HG03432 (cell line): Measurements from ENCODE around the gene LHX1.

ENCODE experiments used
- ATAC-seq: cut with Tn5 transposase; IDR thresholded peaks from one replicate; pipeline ENCODE4 v1.9.1; 2021; ENCODE audit warnings: mild to moderate bottlenecking, moderate library complexity; ENCODE audit not compliant: unreplicated experiment

LHX1 gene

DNA sequence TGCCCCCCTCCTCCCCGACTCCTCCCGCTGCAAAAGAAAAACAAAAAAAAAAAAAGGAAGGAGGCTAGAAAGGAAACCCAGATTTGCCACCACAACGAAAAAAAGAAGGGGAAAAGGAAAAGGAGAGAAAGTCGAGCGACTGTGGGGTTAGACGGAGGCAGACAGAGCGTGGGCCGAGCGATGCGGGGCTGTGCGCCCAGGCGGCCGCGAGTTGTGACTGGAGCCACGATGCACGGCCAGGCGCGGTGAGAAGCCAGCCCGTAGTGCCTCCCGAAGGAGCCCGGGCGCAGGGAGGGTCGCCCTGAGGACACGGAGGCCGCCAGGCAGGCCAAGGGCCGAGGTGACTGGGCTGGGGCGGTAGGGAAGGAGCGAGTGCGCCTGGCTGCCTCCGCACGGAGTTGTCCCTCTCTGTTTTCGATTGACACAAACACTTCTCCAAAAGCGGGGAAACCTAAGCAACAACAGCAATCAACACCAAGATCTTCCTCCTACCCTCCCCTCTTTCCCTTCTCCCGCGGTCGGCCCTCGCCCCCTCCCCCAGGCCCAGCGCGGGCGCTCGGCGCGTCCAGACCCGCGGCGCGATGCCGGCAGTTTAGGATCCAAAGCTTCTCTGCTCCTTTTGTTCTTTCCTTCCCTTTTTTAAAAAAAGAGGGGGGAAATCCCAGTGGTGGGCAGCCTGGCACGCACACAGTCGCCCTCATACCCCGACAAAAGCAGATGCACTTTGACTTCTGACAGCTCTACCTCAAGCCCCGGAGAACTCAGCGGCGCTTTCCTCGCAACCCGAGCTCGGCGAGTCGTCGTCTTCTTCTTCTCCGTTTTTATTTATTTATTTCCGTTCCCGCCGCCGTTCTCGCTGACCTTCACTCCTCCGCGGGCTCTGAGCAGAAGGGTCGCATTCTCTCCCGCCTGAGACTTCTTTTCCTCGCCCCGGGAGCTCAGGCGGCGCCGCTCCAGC lies at the start of gene LHX1:
Gene LHX1, plus strand, starts transcription at position 475 of the 958 bp plus-strand sequence. CDS start 723 bp downstream, outside the sequence.
- no peak for ATAC-seq

DNA sequence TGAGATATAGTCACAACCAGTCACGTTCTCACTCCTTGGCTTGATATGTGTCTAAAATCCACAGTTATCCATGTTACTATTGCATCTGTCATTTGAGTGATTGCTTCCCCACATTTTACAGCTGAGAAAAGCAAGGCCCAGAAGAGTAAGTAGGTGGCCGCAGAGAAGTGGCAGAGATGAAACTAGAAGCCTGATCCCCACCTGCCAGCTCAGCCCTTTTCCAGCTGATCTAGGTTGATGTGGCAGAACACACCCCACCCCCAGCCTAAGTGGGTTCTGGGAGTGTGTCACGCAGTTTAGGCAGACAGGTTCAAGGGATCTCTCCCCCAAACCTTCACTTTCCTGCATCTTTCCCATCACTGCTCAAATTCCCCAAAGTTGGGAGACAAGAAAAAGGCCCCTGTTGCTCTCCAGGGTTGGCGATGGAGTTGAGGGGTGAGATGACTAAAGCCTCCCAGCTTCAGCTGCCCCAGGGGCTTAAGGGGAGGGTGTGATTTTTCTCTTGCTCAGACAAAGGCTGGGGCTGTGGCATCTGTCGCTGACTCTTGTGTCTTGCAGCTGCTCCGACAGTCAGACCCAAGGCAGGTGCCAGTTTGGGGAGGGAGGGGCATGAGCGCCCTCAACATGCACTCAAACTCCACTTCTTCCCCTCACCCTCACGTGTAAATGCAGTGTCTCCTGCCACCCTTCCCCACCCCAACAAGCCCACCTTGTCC lies 48.9 kb upstream of the LHX1 start:
- ATAC-seq: no peak

DNA sequence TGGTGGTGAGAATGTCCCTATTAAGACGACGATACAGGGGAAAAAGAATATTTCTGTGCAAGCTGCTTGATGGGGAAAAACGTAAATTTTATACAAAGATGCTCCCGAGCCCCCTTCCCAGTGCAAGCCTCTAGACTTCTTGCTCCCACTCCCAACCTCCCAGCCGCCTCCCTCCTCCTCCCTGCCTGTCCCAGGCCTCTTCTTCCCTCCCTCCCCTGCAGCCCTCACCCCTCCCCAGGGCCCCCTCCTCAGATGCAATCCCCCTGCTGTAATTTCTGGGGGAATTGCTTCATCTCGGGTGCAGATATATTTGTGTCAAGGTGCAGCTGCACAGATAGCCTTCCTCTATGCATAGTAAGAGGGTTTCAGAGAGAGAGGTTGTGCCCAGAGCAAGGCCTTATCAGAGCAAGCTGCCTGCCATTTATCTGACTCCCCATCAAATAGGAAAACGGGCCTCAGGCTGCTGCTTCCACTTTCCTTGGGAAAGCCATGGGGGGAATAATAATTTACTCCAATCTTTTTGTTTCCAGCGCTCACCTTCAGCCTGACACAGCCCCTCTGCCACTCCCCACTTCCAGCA lies 47.4 kb upstream of the LHX1 start:
- no peak for ATAC-seq

DNA sequence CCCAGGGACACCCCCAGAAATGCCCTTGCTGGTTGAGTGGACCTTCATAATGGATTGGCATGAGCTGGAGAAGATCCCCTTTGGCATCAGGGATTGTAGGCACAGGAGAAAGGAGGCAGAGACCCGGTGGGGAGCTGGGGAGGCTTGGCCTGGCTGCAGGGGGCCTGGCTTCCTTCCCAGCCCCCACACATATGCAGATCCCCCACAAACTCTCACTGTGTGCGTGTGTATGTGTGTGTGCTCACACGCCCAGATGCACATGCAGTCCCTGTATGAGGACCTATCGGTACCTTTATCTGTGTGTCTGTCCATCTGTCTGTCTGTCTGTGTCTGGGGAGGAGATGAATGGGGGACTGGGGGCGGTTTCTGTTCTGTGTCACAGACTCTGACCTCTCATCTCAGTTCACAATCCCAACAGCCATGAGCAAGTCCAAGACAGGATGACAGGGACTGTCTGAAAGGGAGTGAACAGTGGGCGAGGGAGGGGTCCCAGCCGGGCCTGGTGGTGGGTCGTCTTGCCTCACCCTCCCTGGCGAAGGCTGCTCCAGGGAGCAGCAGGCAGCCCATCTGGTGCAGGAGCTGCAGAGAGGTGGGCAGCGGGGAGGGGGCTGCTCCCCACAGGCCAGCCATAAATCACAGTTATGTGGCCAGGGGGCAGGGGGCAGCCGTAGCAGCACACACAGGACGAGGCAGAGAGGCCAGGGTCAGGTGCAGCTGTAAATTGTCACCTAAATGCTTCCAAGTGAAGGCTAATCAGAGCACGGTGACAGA lies 46.7 kb upstream of the LHX1 start:
- no peak for ATAC-seq

DNA sequence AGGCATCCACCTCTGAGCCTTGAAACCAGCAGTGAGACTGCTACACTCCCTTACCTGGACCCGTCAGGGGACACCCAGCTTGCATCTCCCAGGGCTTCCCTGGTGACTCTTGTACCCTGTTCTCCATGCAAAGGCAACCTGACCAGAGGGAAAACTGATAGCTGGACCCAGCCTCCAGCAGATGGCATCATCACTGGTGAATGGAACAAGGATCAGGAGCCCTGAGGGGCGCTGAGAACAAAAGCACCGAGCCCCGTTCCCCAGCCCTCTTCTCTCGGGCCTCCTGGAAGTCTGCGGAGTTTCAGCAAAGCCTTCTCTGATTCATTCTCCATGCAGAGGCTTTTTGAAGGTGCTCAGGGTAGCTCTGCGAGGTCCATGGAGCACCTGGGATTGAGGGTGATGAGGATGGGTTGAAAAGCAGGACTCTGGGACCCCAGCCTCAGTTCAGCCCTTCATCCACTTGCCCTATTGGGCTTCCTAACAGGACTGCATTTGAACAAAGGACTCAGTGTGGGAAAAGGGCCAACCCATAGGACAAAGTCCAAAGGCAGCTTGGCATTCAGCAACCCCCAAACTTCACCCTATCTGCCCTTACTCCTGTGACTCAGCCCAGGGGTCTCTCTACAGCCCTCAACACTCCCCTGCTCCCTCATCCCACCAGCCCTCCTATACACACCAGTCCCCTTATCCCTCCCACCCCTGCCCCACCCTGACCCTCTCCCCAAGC lies 45.0 kb upstream of the LHX1 start:
- ATAC-seq: no peak

DNA sequence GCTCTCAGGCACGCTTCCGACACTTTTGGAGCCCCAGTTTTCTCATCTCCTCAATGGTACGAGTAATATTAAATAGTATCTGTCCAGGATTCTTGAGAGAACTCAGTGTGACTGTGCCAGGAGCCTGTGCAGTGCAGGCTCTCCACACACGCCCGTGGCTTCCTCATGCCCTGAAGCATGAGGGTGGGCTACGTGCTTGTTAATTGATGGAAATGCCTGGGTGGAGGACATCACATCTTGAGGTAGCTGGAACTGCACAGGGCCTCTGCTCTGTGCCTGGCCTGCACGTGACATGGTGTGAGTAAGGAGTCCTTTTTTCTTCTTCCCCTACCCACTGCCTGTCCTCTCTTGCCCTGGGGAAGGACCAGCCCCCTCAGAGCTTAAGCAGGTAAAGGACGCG lies 43.1 kb upstream of the LHX1 start:
- no peak for ATAC-seq

DNA sequence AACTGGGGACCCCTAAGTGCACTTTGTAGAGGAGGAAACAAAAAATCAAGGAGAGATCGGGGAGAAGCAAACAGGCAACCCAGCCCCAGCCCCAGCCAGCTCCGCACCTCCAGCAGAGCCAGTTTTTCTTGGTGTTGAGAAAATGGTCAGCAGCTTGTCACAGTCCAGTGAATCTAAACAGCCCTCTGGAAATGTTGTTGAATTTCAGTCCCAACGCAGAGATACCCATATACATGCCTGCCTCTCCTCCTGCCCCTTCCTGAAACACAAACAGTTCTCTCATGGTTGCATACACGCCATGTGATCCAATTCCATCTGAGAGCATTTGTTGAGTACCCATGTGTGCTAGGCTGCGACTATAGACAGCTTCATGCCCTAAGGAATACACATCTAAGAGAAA lies 42.4 kb upstream of the LHX1 start:
- ATAC-seq: no peak

DNA sequence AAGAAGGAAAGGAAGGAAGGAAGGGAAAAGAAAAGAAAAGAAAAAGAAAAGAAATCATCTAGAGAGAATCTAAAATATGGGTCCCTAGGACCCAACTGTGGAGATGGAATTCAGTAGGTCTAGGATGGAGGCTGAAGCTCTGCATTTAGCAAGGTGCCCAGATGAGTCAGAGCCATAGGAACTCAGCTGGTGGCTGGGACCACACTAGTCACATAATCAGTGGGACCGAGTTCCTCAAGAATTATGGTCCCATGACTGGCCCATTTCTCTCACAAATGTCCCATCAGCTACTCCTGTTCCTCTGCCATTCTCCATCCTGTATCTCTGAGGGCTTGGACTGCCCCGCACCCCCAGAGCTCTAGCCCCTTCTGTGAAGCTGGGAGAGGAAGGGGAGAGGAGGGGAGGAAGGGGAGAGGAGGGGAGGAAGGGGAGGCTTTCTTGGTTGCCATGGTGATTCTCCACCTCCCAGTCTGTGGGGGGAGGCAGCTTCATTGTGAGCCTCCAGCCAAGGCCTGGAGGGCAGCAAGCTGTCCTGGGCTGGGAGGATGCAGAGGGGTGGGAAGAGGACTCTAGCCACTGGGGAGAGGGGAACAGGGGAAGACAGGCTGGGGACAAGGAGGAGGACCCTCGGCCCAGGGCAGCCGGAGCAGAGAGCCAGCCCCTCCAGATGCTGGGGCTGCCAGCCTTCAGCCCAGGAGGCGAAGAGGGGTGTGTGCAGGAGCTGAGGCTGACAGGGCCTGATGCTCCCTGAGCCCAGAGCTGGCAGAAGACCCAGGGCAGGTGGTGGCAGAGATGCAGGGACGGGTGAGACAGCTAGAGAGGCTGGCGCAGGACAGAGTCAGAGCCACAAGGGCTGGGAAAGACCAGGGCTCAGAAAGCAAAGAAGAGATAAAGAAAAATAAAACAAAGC lies 37.8 kb upstream of the LHX1 start:
- ATAC-seq: no peak

DNA sequence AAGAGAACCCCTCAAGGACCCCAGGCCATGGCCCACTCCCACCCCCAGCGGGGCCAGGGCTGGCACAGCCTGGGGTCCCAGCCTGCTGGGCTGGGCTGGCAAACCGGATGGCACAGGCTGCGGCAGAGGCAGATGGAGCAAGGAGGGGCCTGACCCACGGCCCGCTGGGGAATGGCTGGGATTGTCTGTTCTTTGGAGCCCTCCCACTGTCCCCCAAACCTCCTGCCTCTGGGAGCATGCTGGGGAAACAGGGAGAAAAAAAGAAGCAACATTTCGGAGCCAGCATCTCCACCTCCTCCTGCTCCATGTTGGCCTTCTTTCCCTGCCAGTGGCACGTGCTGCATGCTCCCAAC lies 37.1 kb upstream of the LHX1 start:
- ATAC-seq: no peak

DNA sequence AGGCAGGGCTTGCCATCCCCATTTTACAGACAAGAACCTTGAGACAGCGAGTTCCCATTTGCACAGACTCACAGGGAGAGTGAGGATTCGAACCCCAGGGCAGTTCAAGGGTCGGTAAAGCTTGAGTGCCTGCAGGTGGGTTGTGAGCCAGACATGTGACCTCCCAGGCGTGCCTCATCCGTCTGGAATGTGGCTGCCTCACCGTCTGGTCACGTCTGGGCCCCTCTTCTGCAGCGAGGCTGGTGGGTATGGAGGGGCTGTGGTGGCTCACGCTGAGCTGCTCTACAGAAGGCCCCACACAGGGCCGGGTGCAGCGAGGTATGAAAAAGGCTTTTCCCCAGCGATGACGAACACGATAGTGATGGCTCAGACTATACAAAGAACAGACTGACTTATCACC lies 35.8 kb upstream of the LHX1 start:
- ATAC-seq: no peak

DNA sequence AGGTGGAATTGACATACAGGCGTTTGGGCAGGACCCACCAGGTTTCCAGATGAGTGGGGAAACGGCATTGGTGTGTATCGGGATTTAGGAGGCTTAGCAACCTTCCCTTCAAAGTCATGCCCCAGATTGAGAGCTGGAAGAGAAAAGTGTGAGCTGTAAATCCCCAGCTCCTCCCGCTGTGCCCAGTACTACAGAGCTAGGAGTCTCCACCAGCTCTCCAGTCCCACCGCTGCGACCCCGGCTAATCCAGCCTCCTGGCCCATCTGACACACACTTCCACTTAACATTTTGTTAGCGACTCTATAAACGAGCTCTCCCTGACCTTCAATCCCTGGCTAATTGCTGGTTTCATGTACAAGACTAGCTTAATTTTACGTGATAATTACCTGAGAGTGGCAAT lies 29.9 kb upstream of the LHX1 start:
- no peak for ATAC-seq

DNA sequence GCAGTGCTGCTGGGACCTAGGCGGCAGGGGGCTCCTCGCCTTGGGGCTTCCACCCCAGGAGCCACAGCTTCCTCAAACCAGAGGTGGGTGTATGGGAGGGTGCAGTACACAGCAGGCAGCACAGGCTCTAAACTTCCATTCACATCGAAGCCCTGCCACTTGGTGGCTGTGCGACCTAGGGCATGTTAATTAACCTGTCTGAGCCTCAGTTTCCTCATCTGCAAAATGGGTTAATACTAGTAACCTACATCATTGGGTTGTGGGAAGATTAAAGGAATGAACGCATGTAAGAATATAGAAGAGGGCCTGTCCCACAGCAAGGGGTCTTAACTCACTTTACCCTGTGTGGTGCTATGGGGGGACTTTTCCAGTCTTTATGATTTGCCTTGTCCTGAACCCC lies 26.8 kb upstream of the LHX1 start:
- ATAC-seq: no peak

DNA sequence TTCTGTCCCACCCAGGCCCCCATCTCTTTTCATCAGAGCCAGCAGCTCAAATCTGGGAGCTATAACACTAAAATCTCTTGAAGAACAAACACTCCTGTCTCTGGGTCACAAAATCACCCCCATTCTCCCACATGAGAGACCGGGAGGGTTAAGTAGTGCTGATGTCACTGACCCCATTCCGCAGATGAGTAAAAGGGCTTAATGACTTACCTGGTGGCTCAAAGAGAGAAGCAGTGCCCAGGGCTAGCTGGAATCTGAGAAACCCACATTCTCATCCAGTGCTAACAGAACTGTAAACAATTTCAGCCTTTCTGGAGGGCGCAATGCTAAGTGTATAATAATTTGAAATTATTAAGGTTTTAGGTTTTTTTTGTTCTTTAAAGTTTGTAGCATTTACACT lies 26.3 kb upstream of the LHX1 start:
- ATAC-seq: no peak

DNA sequence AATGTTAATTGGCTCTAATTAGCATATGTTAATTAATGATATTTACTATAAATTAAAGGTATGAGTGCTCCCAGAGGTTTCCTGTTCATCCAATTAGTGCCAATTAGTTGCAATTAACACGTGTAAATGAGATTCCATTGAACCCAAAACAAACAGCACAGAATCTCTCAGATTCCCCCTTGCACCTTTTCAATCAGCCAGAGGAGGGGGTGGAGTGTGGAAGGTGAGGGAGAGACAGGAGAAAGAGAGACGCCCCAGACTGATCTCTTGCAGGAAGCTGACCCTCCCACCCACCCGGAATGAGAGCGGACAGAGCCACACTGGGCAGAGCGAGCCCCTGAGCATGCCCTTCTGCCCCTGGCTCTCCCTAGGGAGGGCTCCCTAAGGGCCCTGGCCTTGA lies 24.1 kb upstream of the LHX1 start:
- no peak for ATAC-seq

DNA sequence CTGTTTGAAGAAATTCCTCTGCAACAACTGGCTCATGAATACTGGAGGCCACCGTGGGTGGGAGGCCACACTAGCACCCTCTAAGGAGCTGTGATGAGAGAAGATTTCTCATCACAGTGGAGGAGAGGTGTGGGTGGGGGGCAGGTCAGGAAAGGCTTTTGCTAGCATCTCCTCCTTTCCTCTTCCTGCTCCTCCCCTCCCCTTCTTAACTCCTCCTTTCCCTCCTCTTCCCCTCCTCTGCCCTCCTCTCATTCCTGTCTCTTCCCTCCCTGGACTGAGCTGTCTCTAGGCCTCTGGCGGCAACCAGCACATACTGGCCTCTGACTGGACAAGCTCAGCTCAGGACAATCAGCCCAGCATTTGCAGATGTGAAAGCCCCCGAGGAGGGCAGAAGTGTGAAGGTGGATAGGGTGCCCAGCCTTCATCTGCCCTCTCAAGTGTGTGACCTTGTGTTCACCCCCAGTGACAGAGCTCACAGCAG lies 19.0 kb upstream of the LHX1 start:
- no peak for ATAC-seq

DNA sequence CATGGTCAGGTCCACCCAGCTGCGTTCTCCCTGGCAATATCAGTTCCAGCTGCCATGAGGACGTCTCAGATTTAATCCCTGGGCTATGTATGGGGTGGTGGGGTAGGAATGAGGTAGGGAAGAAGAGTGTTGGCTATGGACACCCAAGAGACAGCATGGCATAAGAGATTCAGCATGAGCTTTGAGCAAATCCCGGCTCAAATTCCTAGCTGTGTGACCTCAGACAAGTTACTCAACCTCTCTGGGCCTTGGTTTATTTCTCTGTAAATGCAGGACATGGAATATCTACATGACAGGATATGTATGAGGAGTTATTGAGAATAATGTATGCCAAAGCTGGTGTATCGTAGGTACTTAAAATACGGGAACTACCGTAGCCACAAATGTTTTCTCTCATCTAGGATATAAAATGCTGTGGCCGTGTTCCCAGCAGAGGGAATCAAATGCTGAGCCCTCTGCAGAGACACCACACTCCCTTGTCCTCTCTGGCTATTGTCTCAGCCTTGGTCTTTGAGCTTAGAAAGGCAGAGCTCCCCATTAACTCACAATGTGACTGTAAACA lies 17.8 kb upstream of the LHX1 start:
- no peak for ATAC-seq

DNA sequence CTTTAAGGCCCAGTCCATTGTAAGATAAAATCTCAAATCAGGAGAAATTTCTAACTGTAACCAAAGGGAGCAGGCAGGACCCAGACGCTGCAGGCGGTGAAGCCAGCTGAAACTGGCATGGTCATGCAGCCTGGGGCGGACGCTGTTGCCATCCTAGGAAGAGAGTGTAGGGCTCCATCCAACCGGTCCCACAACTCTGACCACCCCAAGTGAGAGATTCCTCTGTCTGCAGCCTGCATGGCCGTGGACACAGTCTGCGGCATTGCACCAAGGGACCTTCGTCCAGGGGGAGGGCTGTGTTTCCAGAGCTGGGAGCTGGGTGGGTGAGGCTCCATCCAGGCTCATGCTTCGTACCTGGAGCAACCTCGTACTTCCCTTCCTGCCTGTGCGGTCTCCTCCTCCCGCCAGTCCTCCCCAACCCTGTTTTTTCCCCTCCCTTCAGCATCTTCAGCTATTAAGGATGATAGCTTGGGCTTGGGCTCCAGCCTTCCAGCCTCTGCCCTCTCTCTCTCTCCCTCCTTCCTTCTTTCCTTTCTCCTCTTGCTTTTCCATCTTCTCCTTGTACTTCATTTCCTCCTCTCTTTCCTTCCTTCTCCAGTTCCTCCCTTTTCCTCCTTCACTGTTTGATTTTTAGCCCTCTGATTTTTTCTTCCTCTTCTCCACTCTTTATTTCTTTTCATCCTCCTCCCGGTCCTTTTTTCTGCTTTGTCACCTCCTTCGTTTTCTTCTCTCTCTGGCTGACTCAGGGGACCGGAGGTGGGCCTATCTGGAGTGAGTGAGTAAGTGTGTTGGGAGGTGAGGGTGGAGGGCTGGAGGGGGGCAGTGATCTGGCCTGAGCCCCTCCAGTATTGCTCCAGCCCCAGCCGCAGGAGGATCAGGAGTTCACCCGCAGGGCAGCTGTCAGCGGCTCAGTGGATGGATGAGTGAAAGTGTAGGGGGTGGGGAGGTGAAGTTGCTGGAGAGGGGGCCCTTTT lies 17.0 kb upstream of the LHX1 start:
- ATAC-seq: no peak
